Smooth muscle cell of the umbilical artery (primary cell): ENCODE results near the gene CD74. TPM values are rescaled to one million over a fixed set of nuclear protein-coding genes. Genes with fewer than 3 reads are reported as not detected.

Source experiments
- total RNA-seq: library from RNA; depleted of rRNA; stranded (reverse); fragments of >200 nt; gene quantifications from 2 replicates; pipeline ENCODE4 v1.2.3, GENCODE V29; 2014

CD74 gene
- total RNA-seq: 0.89 and 1.1 TPM in 2 replicates

GRCh38 chr5:150412319-150413175, at the start of gene CD74:
TSS of gene CD74 (minus strand) at chr5:150412910. CDS start at chr5:150412749, 161 bp downstream.

DNA sequence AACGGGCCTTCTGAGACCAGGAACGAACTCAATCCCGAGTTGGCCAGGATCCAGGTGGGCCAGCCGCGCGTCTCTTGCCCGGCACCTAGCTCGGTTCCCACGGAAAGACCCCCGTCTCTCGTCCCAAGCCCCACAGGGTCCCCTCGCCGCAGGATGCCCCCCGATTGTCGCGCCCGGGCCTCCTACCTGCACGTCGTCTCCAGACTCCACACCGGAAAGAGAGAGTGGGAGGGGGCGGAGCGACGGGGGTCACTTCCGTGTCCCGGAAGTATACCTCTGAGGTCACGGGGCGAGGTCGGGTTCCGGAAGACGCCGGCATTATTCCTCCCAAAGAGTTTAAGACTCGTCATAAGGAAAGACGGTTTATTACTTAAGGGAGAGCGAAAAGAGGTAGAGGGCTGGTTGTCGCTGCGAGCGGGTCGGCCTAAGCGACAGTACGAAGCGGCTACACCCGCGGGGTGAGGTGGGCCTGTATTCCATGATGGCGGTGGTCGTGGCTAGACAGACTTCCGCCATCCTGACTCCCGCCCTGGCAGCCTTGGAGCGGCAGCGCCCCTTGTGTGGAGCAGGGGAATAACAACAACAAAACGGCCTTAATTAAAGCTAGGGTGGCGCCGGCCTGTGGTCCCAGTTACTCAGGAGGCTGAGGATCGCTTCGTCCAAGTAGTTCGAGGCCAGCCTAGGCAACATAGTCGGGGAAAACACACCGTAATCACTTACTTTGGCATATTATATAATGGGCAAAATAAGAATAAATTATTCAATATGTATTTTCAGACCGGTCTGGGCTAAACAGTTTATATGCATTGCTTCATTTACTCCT, 37.0 kb upstream of the CD74 start, which contains the start of gene RPS14:
TSS of gene RPS14 (minus strand) at position 223 of the 823 bp plus-strand sequence. CDS start 2,006 bp downstream, outside the sequence.

DNA sequence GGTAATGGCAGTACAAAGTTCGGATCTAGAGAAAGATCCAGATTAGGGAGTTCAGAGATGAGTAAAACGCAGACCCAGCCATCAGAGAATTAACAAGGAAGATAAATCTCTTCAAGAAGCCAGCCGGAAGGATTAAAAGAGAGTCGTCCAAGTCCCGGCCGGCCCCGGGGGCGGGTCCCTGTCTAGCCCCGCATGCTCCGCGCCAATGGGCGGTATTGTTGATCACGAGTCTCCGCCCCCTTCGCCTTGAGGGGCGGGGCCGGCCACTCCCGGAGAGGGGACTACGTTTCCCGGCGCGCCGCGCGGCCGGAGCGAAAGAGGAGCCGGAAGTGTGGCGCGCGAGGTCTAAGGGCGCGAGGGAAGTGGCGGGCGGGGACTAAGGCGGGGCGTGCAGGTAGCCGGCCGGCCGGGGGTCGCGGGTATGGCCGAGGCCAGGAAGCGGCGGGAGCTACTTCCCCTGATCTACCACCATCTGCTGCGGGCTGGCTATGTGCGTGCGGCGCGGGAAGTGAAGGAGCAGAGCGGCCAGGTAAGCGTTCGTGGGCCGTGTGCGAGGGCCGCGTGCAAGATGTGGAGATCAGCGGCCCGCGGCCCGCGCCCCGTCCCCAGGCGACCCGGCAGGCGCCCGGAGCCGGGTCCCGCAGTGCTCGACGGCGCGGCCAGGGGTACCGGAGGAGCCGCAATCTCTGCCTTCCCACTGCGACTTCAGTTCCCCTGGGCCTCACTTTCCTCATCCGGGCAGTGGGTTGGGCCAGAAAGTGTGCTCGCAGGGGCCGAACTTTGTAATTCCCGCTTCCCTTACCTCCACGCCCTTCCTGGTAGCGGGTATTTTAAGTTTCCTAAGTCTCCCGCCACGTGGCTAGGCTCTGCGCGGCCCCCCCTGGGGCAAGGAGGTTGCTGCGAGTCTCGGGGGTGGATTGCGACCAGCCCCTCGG, 55.1 kb downstream of the CD74 start, which contains the start of gene TCOF1:
TSS of gene TCOF1 (plus strand) at position 372 of the 935 bp plus-strand sequence. CDS start at position 422, 50 bp downstream.

Other genes with a start within 250 kb of the CD74 start
- gene CDX1, start 246.1 kb downstream of the CD74 start, total RNA-seq: not detected in 2 replicates
- not detected in 2 replicates for gene SLC6A7, start 222.8 kb downstream of the CD74 start, total RNA-seq
- gene CAMK2A, start 123.1 kb downstream of the CD74 start, total RNA-seq: 1.6 and 3.3 TPM in 2 replicates
- gene ARSI, start 110.0 kb downstream of the CD74 start, total RNA-seq: 60.5 and 118 TPM in 2 replicates
- 14.6 and 35.4 TPM in 2 replicates for gene TCOF1, start 55.2 kb downstream of the CD74 start, total RNA-seq
- 1,420 and 3,753 TPM in 2 replicates for gene RPS14, start 36.8 kb upstream of the CD74 start, total RNA-seq
- 79.0 and 119 TPM in 2 replicates for gene NDST1, start 95.2 kb upstream of the CD74 start, total RNA-seq
- 15.4 and 19.0 TPM in 2 replicates for gene SYNPO, start 227.8 kb upstream of the CD74 start, total RNA-seq
- gene MYOZ3, start 248.3 kb upstream of the CD74 start, total RNA-seq: 0.30 and 0.32 TPM in 2 replicates